Coronary artery (tissue), 2 donors: ENCODE results near the gene NOC3L.

ENCODE experiments used
- DNase-seq: peaks from one replicate; pipeline ENCODE4 v3.0.0-alpha.2; 2017; ENCODE audit warnings: low spot score
- H3K27ac ChIP-seq, 2 donors: fragments of 200-600 bp; sonication (generic); one replicate each; pipeline ENCODE4 v1.5.1; 2016 to 2019
- H3K4me3 ChIP-seq: fragments of 200-600 bp; sonication (generic); 2 replicates; pipeline ENCODE4 v1.5.1; 2016; ENCODE audit warnings: mild to moderate bottlenecking, moderate library complexity
- CTCF ChIP-seq: fragments of 200-600 bp; sonication (generic); IDR thresholded peaks from one replicate; pipeline ENCODE4 v1.5.1; 2019; ENCODE audit warnings: antibody characterized with exemption

Gene NOC3L

GRCh38 chr10:94344522-94345122, 18.1 kb downstream of the NOC3L start:
- Histone ChIP-seq H3K4me3 (no peak overlapping the region), H3K27ac (no peak overlapping the region)
- no peak for TF ChIP-seq CTCF
- DNase-seq: no peak

GRCh38 chr10:94343151-94343550, 19.6 kb downstream of the NOC3L start:
- H3K4me3 ChIP-seq: no peak overlapping the region
- no peak overlapping the region for H3K27ac ChIP-seq
- no peak for DNase-seq
- TF ChIP-seq CTCF: no peak

GRCh38 chr10:94334857-94335256, 27.9 kb downstream of the NOC3L start:
- no peak overlapping the region for H3K27ac ChIP-seq
- no peak overlapping the region for H3K4me3 ChIP-seq
- DNase-seq: no peak
- no peak for TF ChIP-seq CTCF

- no peak for TF ChIP-seq CTCF
- DNase-seq: no peak
- Histone ChIP-seq H3K4me3 (no peak overlapping the region), H3K27ac (no peak overlapping the region)
These were observed 29.7 kb downstream of the NOC3L start for GRCh38 chr10:94333051-94333450.

- no peak overlapping the region for H3K4me3 ChIP-seq
These were observed 34.1 kb downstream of the NOC3L start for GRCh38 chr10:94328613-94329012.

GRCh38 chr10:94327649-94328048, 35.1 kb downstream of the NOC3L start:
- no peak for DNase-seq
- no peak for TF ChIP-seq CTCF
- Histone ChIP-seq H3K4me3 (no peak overlapping the region), H3K27ac (peak overlapping the region; percentile 45 to 65)

More at GRCh38 chr10:94328613-94329012, 34.1 kb downstream of the NOC3L start:
- no peak for TF ChIP-seq CTCF
- DNase-seq: no peak
- peak overlapping the region in 1 of 2 donors; percentile 12 for H3K27ac ChIP-seq

- TF ChIP-seq CTCF: no peak
- DNase-seq: no peak
- H3K27ac ChIP-seq: no peak overlapping the region
- H3K4me3 ChIP-seq: no peak overlapping the region
These were observed 38.0 kb downstream of the NOC3L start for GRCh38 chr10:94324609-94325233.
